GM12878 (cell line): ENCODE data around the gene MAFG. TPM values are rescaled to one million over a fixed set of nuclear protein-coding genes. Genes with fewer than 3 reads are reported as not detected.

Source experiments
- BMI1 ChIP-seq: fragments of 450-650 bp; IDR thresholded peaks from 2 replicates; pipeline ENCODE4 v1.6.1; 2016; ENCODE audit warnings: mild to moderate bottlenecking, moderate library complexity, borderline replicate concordance
- CEBPZ ChIP-seq: fragments of 150-350 bp; IDR thresholded peaks from 2 replicates; pipeline ENCODE4 v1.6.1; 2016; ENCODE audit warnings: low read depth, low read length
- CREM ChIP-seq: IDR thresholded peaks from 2 replicates; pipeline ENCODE4 v1.6.1; 2014; ENCODE audit warnings: antibody characterized with exemption, low read depth
- EGR1 ChIP-seq, 2 experiments: IDR thresholded peaks; 1 replicate in 1 of 2; 2 replicates in 1 of 2; pipeline ENCODE4 v1.6.1; 2011 to 2012; ENCODE audit warnings: low read depth in 2 of 2, low read length in 2 of 2, borderline replicate concordance in 1 of 2, mild to moderate bottlenecking in 1 of 2, moderate library complexity in 1 of 2
- ESRRA ChIP-seq: IDR thresholded peaks from 2 replicates; pipeline ENCODE4 v1.6.1; 2012; ENCODE audit warnings: mild to moderate bottlenecking, low read length, improper control_type of control experiment
- GATAD2B ChIP-seq: fragments of 450-650 bp; conservative IDR thresholded peaks from 2 replicates; pipeline ENCODE4 v1.6.1; 2017; ENCODE audit warnings: low read depth, mild to moderate bottlenecking, moderate library complexity
- HDGF ChIP-seq: fragments of 450-650 bp; IDR thresholded peaks from 2 replicates; pipeline ENCODE4 v1.6.1; 2016; ENCODE audit warnings: antibody characterized with exemption
- IRF4 ChIP-seq: IDR thresholded peaks from 2 replicates; pipeline ENCODE4 v1.6.1; 2011; ENCODE audit warnings: low read depth, low read length
- KDM1A ChIP-seq: fragments of 200-600 bp; sonication (generic); IDR thresholded peaks from 2 replicates; pipeline ENCODE4 v1.6.1; 2016; ENCODE audit warnings: borderline replicate concordance
- KLF5 ChIP-seq: fragments of 450-650 bp; IDR thresholded peaks from 2 replicates; pipeline ENCODE4 v1.6.1; 2014; ENCODE audit warnings: mild to moderate bottlenecking; ENCODE audit not compliant: partially characterized antibody
- MTA2 ChIP-seq: fragments of 450-650 bp; IDR thresholded peaks from 2 replicates; pipeline ENCODE4 v1.6.1; 2016; ENCODE audit warnings: low read depth, mild to moderate bottlenecking, moderate library complexity
- PAX8 ChIP-seq: fragments of 450-650 bp; IDR thresholded peaks from 2 replicates; pipeline ENCODE4 v1.6.1; 2017; ENCODE audit warnings: mild to moderate bottlenecking, moderate library complexity
- PKNOX1 ChIP-seq: fragments of 450-650 bp; IDR thresholded peaks from 2 replicates; pipeline ENCODE4 v1.6.1; 2016; ENCODE audit warnings: mild to moderate bottlenecking
- RAD21 ChIP-seq: IDR thresholded peaks from 2 replicates; pipeline ENCODE4 v1.6.1; 2011; ENCODE audit warnings: mild to moderate bottlenecking, low read depth, low read length, moderate library complexity; ENCODE audit not compliant: insufficient read depth
- RB1 ChIP-seq: fragments of 450-650 bp; formaldehyde crosslinking; IDR thresholded peaks from 2 replicates; pipeline ENCODE4 v1.6.1; 2017; ENCODE audit warnings: mild to moderate bottlenecking, borderline replicate concordance
- RELB ChIP-seq: fragments of 450-650 bp; IDR thresholded peaks from 2 replicates; pipeline ENCODE4 v1.6.1; 2017; ENCODE audit warnings: low read depth, mild to moderate bottlenecking, moderate library complexity
- SMAD1 ChIP-seq: fragments of 450-650 bp; IDR thresholded peaks from 2 replicates; pipeline ENCODE4 v1.6.1; 2018; ENCODE audit warnings: mild to moderate bottlenecking, low read depth; ENCODE audit not compliant: partially characterized antibody
- TBL1XR1 ChIP-seq: IDR thresholded peaks from 2 replicates; pipeline ENCODE4 v1.6.1; 2012; ENCODE audit warnings: low read depth, low read length, improper control_type of control experiment
- TCF3 ChIP-seq: IDR thresholded peaks from 2 replicates; pipeline ENCODE4 v1.6.1; 2012; ENCODE audit warnings: low read depth, mild to moderate bottlenecking, low read length, borderline replicate concordance; ENCODE audit not compliant: insufficient read depth
- ZBTB11 ChIP-seq: fragments of 450-650 bp; formaldehyde crosslinking; IDR thresholded peaks from 2 replicates; pipeline ENCODE4 v1.5.0; 2022; ENCODE audit warnings: mild to moderate bottlenecking, missing genetic modification characterization
- polyA plus RNA-seq, 11 experiments: library from polyadenylated mRNA; depleted of rRNA in 4 of 11; unstranded in 6 of 11; stranded (reverse) in 5 of 11; fragments of >200 nt; fragmentation: Nextera tagmentation in 4 of 11; fragmentation: Illumina TruSeq in 1 of 11; extraction: Ambion mirVana in 4 of 11; extraction: Trizol in 1 of 11; gene quantifications; 1 replicate in 1 of 11; 2 replicates in 10 of 11; pipeline versions ENCODE4 v1.2.1 to v1.2.3, GENCODE V29; 2011 to 2016; ENCODE audit warnings: inconsistent platforms in 2 of 11, missing spikeins in 2 of 11, low read depth in 1 of 11
- total RNA-seq, 4 experiments: library from RNA; depleted of rRNA in 3 of 4; stranded (reverse); fragments of >200 nt in 3 of 4; fragmentation: Illumina TruSeq in 1 of 4; extraction: Trizol in 1 of 4; gene quantifications; 2 replicates each; pipeline versions ENCODE4 v1.2.1 to v1.2.3, GENCODE V29; 2013 to 2021

Gene MAFG
- total and polyA plus RNA-seq, 10 of the 15 experiments (the other 5 are each of a cell fraction or from before 2014, with no cell fraction given): 0.48 to 20.1 (median 7.6) TPM

GRCh38 chr17:81869221-81870130 lies 58.1 kb downstream of the MAFG start (continued):
- TF ChIP-seq RELB (no peak), TBL1XR1 (no peak), BMI1 (no peak), TCF3 (0 out of 2 replicates have a peak, but pooled peaks have one; percentile 13), SMAD1 (no peak), PAX8 (no peak), ESRRA (no peak), EGR1 (IDR thresholded peaks at IDR 0.05; ENCODE audit: borderline replicate concordance in 1 of 2, low read depth in 2 of 2, low read length in 2 of 2) (peak in 1 of 2 experiments; percentile 55; a peak in 2 of 3 replicates), IRF4 (no peak), KDM1A (no peak), RB1 (no peak; the same call in 1 of the 2 replicates), CREM (no peak), ZBTB11 (no peak), MTA2 (no peak), CEBPZ (no peak), KLF5 (peak; percentile 7), HDGF (no peak), RAD21 (peak; percentile 52), GATAD2B (peak; percentile 58), PKNOX1 (no peak)
